Kidney epithelial cell (primary cell): ENCODE measurements around the gene CHML. TPM values are rescaled to one million over a fixed set of nuclear protein-coding genes. Genes with fewer than 3 reads are reported as not detected.
A peak's percentile ranks its signal among the peaks of the same experiment; 100 is the strongest.

Experiments
- DNase-seq: peaks from one replicate; pipeline ENCODE4 v3.0.0-alpha.2; 2010; ENCODE audit warnings: low read depth
- H3K27me3 ChIP-seq: 2 replicates; pipeline ENCODE4 v1.6.0; 2011; ENCODE audit warnings: low read length; ENCODE audit not compliant: control insufficient read depth, insufficient read depth
- H3K36me3 ChIP-seq: 2 replicates; pipeline ENCODE4 v1.5.1; 2011; ENCODE audit warnings: low read length; ENCODE audit not compliant: control insufficient read depth, insufficient read depth
- H3K4me3 ChIP-seq: 2 replicates; pipeline ENCODE4 v1.5.1; 2011; ENCODE audit warnings: low read depth, mild to moderate bottlenecking, control low read depth, low read length
- total RNA-seq: library from RNA; depleted of rRNA; stranded (reverse); fragments of >200 nt; gene quantifications from 2 replicates; pipeline ENCODE4 v1.2.3, GENCODE V29; 2015
- TF ChIP-seq, protein P1 (sequence below): IDR thresholded peaks from 2 replicates; pipeline ENCODE4 v1.5.1; 2011; ENCODE audit warnings: mild to moderate bottlenecking, moderate library complexity, low read length, control low read depth, inconsistent platforms; ENCODE audit not compliant: insufficient read depth, poor library complexity, severe bottlenecking

The CHML gene
- total RNA-seq, 1 donor from 2014 or later, result 20.5 TPM

DNA sequence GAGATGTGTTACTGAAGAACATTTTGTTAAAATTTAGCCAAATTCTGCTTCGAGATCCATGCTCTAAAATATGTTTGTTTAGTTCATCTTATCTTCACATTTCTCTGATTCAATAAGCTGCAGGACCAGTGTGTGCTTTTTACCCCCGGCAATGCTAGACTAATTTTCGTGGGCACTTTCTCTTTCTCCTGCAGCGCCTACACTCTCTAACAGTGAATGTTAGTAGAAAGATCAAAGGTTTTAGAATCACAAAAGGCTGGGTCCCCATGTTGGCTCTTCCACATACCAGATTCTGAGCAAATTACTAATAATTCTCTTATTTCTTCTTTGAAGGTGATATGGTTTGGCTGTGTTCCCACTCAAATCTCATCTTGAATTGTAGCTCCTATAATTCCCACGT lies 8.5 kb downstream of the CHML start:
- TF ChIP-seq, protein P1, sequence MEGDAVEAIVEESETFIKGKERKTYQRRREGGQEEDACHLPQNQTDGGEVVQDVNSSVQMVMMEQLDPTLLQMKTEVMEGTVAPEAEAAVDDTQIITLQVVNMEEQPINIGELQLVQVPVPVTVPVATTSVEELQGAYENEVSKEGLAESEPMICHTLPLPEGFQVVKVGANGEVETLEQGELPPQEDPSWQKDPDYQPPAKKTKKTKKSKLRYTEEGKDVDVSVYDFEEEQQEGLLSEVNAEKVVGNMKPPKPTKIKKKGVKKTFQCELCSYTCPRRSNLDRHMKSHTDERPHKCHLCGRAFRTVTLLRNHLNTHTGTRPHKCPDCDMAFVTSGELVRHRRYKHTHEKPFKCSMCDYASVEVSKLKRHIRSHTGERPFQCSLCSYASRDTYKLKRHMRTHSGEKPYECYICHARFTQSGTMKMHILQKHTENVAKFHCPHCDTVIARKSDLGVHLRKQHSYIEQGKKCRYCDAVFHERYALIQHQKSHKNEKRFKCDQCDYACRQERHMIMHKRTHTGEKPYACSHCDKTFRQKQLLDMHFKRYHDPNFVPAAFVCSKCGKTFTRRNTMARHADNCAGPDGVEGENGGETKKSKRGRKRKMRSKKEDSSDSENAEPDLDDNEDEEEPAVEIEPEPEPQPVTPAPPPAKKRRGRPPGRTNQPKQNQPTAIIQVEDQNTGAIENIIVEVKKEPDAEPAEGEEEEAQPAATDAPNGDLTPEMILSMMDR, result no peak
- no peaks in the 10 kb centered on the region for H3K36me3 ChIP-seq
- H3K4me3 ChIP-seq, result no peak overlapping the region
- H3K27me3 ChIP-seq, result no peaks in the 10 kb centered on the region
- DNase-seq, result no peak

DNA sequence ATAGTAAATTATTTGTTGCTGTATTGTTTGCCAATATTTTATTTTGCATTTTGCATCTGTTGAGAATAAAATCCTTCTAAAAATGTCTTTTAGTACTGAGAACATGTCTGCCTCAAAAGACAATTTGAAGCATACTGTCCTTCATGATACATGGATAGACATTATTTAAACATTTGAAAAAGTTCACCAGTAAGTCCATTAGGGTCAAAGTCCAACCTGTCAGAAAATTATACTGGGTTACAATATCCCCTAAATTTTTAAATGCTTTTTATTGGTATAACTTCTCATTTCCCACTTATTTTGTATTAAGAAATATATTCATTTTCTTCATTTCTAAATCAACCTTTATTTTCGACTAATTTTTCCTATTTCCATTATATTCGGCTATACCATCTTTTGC lies 9.3 kb downstream of the CHML start:
- no peak for DNase-seq

DNA sequence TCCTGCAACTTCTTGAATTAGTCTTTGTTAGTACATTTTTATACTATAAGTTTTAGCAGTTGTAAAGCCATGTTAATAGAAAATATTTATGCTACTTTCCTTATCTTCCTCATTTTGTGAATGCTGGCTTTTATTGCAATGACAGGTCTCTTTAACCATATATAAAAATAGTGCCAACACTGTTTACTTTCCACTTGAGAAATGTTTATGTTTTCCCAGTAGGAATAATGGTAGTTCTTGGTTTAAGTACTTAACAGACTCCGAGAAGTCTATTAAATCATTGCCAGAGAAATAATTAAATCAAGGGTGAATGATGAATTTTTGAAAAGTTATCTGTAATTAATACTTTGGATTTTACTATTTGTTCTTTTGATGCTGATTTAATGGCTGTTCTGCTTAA lies 9.7 kb downstream of the CHML start:
- DNase-seq, result no peak
- Histone ChIP-seq H3K4me3 (no peak overlapping the region), H3K27me3 (no peaks in the 10 kb centered on the region), H3K36me3 (no peaks in the 10 kb centered on the region)
- TF ChIP-seq, protein P1, result no peak

More for the DNA sequence above, 9.3 kb downstream of the CHML start:
- no peak overlapping the region for H3K4me3 ChIP-seq
- H3K36me3 ChIP-seq, result no peaks in the 10 kb centered on the region
- no peaks in the 10 kb centered on the region for H3K27me3 ChIP-seq
- TF ChIP-seq, protein P1, result no peak

DNA sequence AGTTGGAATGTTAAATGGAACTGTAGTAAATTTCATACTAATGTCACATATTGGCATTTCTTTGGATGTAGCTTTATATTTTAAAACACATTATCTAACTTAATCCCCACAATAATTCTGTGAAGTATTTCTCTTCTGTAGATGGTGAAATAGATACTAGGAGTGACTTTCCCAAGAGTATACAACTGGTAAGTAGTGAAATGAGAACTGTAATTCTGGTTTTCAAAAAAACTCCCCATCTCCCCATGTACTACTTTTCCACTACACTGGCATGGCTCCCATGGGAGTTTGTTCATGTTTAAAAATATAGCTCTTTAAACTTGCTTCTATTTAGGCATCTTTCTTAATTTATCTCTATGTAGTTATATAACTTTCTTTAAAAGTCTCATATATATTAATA lies 10.2 kb downstream of the CHML start:
- no peak for DNase-seq
- Histone ChIP-seq H3K27me3 (no peaks in the 10 kb centered on the region), H3K36me3 (no peaks in the 10 kb centered on the region), H3K4me3 (no peak overlapping the region)
- TF ChIP-seq, protein P1, result no peak

DNA sequence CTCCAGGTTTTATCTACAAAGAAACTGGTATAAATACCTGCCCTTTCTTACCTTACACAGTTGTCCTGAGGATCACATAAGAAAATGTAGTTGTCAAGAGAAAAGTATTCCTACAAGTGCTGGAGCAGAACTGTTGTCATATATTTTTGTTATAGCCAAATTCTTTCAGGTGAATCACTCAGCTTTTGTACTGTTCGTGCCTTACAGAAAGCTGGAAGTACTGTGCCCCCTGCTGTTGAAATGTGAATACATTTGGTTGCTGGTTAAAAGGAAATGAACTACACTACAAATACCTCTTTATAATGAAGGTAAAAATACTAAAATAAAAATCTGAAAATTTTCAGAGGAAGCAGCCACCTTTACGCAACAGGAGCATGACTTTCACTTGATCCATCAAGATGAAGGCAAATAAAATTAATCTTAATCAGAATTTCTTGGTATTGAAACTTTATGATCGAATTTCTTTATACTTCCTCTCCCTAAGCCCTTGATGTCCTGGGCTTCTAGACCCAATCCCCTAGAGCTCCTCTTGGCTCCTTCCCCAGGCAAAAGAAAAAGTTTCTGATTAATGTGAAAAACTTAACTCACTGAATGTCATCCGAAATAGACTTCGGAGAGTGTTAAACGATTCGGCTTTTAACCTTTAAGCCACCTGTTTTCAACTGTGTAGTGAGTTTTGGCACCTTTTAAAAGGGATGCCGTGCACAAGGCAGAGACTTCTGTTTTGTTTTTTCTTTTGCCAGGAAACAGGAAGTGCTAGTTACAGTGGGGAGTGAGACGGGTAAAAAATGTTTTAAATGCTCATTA lies 12.5 kb downstream of the CHML start:
- H3K4me3 ChIP-seq, result no peak overlapping the region
- DNase-seq, result peak; percentile 67
- H3K27me3 ChIP-seq, result no peaks in the 10 kb centered on the region
- no peaks in the 10 kb centered on the region for H3K36me3 ChIP-seq
- TF ChIP-seq, protein P1, result peak; percentile 66

DNA sequence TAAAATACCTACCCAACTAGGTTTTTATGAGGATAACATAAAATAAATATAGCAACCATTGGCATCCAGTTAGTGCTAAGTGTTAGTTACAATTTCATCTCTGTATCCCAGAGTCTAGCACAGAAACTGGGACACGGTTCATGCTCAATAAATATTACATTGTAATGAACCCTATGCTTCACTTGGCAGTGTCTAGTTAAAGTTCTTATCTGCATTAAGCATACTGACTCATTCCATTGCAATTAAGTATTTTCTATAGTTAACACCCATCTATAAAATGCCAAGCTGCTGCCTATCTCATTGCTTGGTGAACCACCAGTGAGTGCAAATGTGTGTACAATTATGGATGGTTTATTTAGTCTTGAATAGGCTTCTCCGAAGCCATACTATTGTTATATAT lies 15.2 kb downstream of the CHML start:
- no peaks in the 10 kb centered on the region for H3K36me3 ChIP-seq
- no peak for DNase-seq
- TF ChIP-seq, protein P1, result no peak
- H3K4me3 ChIP-seq, result no peak overlapping the region
- no peaks in the 10 kb centered on the region for H3K27me3 ChIP-seq
